ENCODE measurements around the gene CROCC2.

The CROCC2 gene

GRCh38 chr2:240875228-240876034 is 30.7 kb upstream of the CROCC2 start:
- no peak for DNase-seq (ENCODE audit: low spot score)

GRCh38 chr2:240876035-240876474 is 30.1 kb upstream of the CROCC2 start:
- DNase-seq (ENCODE audit: low spot score): no peak

GRCh38 chr2:240876475-240877251 is 29.5 kb upstream of the CROCC2 start:
- DNase-seq (ENCODE audit: low spot score): no peak

GRCh38 chr2:240877460-240878340 is 28.4 kb upstream of the CROCC2 start:
- DNase-seq (ENCODE audit: low spot score): no peak

DNA sequence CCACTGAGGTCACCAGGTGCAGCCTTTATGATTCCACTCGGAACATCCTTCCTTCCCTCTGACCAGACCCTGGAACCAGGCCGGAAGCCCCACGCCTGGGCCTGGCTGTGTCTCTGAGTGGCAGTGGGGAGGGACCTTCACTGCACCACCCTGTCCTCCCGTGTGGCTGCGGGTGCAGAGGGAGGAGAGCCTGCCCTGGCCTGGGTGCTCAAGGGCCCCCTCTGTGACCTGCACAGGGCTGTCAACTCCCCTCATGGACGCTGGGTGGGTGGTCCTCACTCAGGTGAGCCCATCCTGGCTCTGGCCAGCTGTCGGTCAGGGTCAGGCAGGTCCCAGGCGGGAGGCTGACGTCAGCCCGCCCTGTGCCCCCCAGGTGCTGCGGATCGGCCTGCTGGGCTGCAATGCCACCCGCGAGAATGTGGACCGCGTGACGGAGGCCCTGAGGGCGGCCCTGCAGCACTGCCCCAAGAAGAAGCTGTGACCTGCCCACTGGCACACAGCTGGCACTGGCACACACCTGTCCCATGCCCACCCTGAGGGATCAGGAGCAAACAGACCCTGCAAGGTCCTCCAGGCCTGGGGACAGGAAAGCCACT is 27.7 kb upstream of the CROCC2 start:
- no peak for DNase-seq (ENCODE audit: low spot score)

- no peak for DNase-seq (ENCODE audit: low spot score)
Measured at GRCh38 chr2:240879105-240879504, 27.0 kb upstream of the CROCC2 start.

DNA sequence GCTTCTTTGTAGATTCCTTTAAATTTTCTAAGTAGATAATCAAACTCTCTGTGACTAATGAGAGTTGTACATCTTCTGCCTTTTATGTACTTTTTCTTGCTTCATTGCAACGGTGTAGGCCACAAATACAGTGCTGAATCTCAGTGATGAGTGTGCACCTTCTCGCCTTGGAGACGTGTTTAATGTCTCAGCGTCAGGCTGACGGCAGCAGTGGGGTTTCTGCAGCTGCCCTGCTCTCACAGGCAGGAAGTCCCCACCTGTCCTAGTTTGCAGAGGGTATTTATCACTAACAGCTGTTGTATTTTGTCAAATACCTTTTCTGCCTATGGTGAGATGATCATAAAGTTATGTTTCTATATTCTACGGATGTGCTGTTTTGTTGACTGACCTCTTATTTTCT is 24.2 kb upstream of the CROCC2 start:
- DNase-seq (ENCODE audit: low spot score): no peak

- no peak for DNase-seq (ENCODE audit: low spot score)
Measured at GRCh38 chr2:240884221-240884620, 21.9 kb upstream of the CROCC2 start.

GRCh38 chr2:240884745-240885144 is 21.4 kb upstream of the CROCC2 start:
- no peak for DNase-seq (ENCODE audit: low spot score)

DNA sequence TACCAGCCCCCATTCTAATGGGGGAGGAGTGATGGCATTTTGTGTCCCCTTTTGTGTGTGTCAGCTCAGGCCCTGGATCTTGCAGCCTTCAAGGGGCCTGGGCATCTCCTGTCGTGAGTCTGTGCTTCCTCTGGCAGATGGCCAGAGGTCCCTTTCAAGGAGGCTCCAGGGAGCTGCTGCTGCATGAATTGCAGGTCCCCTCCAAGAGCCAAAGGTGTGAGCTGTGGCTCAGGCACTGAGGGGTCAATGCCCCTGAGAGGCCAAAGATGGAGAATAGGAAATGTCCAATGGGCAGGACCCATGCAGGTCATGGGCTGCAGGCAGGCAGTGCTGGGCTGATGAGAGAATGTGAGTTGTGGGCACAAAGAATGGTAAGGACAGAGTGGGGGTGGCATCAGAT is 20.6 kb upstream of the CROCC2 start:
- no peak for DNase-seq (ENCODE audit: low spot score)

- DNase-seq (ENCODE audit: low spot score): no peak
Measured at GRCh38 chr2:240886023-240886565, 20.0 kb upstream of the CROCC2 start.

DNA sequence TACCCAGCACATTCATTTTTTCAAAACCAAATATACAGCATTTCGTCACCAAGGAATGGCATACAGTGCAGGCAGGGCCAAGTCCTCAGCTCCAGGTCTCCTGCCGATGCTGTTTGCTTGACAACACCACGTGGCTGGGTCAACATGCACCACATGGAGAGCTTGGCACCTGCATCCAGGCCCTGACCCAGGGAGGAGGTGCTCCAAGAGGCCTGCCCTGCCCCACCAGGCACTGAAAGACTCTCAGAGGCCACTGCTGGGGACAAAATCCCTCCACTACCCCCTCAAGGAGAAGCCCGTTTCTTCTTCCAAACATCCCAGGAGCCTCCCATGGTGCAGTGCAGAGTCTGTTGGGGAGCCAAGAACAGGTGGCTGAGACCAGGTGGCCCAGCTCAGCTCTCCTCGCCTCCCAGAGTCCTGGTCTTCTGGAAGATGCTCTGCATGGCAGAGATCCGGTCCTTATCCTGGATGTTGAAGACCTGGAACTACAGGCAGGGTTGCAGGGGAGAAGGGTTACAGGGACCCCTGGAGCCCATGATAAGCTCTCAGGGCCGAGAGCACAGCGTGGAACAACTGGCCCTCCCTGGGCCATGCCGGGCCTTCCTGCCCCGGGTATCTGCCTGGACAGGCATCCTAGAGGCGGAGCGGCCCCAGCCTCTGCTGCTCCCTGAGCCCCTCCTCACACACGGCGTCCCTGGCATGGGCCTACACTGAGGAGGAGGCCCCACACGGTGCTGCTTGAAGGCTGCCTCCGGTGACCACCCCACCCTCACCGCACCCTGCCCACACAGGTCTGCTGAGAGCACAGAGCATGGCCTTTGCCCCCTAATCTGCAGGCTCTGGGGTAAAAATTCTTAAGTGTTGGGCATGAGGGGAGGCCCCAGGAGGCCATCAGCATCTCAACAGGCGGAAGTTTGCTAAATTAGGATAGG is 19.2 kb upstream of the CROCC2 start:
- DNase-seq (ENCODE audit: low spot score): no peak

DNA sequence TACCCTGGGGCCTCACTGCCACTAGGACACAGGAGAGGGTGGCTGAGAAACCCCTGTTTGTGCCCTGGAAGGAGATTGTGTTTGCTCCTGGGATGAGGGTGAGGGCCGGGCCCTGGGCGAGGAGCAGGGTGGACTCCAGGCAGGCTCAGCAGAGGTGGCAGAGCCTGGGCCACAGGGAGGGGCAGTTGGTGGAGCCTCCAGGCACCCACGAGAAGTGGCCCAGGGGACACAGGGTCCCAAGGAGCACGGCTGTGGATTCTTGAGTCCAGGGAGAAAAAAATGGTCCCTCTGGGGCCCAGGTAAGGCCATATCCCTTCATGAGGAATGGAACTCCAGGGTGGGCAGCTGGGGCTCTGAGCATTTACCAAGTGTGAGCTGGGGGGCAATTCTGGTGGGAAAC is 18.5 kb upstream of the CROCC2 start:
- no peak for DNase-seq (ENCODE audit: low spot score)

GRCh38 chr2:240888130-240888889 is 17.8 kb upstream of the CROCC2 start:
- no peak for DNase-seq (ENCODE audit: low spot score)

GRCh38 chr2:240888890-240889573 is 17.1 kb upstream of the CROCC2 start:
- DNase-seq (ENCODE audit: low spot score): no peak

- no peak for DNase-seq (ENCODE audit: low spot score)
Measured at GRCh38 chr2:240889601-240890560, 16.3 kb upstream of the CROCC2 start.

DNA sequence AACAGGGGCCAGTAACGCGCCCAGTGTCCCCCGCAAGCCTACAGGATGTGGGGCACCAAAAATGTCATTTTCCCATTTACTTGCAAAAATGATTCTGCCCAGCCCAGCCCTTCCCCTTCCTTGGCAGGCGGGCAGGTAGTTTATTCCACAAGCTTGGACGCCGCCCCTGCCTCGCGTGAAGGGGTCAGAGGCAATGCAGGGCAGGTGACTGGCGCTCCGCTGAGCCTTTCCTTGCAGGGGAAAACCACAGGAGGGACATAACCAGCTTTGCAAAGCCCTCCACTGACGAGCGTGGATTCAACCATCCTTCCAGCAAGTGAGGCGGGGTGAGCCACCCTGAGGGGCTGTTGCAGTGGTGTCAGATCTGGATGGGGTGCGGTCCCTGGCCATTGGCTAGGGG is 15.4 kb upstream of the CROCC2 start:
- DNase-seq (ENCODE audit: low spot score): no peak

All from SW480 (cell line).